ENCODE data around the gene FTO.

- no peak for TF ChIP-seq EZH2 (IDR thresholded peaks at IDR 0.05; ENCODE audit: borderline replicate concordance, low read length)
- no peak for TF ChIP-seq CTCF (conservative IDR thresholded peaks at IDR 0.05 in 1 of 2, IDR thresholded peaks at IDR 0.05 in 1 of 2; ENCODE audit: extremely low read depth in 1 of 2, insufficient read depth in 1 of 2, low read depth in 1 of 2, low read length in 2 of 2)
Observed at GRCh38 chr16:53995378-53995777, 291.4 kb downstream of the FTO start.

All from mammary epithelial cell (primary cell).